GM19193 (cell line): Measurements from ENCODE around the gene CNTNAP5.

Experiments
- POLR2A ChIP-seq: IDR thresholded peaks from 4 replicates; pipeline ENCODE4 v1.6.1; 2011; ENCODE audit not compliant: insufficient read depth, insufficient read length; ENCODE audit errors: extremely low read depth

CNTNAP5 gene

GRCh38 chr2:124335058-124335457, 310.0 kb downstream of the CNTNAP5 start:
- TF ChIP-seq POLR2A, result no peak

- no peak for TF ChIP-seq POLR2A
Measured at GRCh38 chr2:124339709-124340108, 314.6 kb downstream of the CNTNAP5 start.

- TF ChIP-seq POLR2A, result no peak
Measured at GRCh38 chr2:124343827-124344498, 318.9 kb downstream of the CNTNAP5 start.

GRCh38 chr2:124347209-124347608, 322.1 kb downstream of the CNTNAP5 start:
- TF ChIP-seq POLR2A, result no peak

- TF ChIP-seq POLR2A, result no peak
Measured at GRCh38 chr2:124353656-124354055, 328.6 kb downstream of the CNTNAP5 start.

GRCh38 chr2:124354466-124354865, 329.4 kb downstream of the CNTNAP5 start:
- TF ChIP-seq POLR2A, result no peak

- no peak for TF ChIP-seq POLR2A
Measured at GRCh38 chr2:124369181-124369580, 344.1 kb downstream of the CNTNAP5 start.

GRCh38 chr2:124380221-124380749, 355.2 kb downstream of the CNTNAP5 start:
- no peak for TF ChIP-seq POLR2A

- no peak for TF ChIP-seq POLR2A
Measured at GRCh38 chr2:124382067-124382618, 357.1 kb downstream of the CNTNAP5 start.

- no peak for TF ChIP-seq POLR2A
Measured at GRCh38 chr2:124395961-124396360, 370.9 kb downstream of the CNTNAP5 start.

- no peak for TF ChIP-seq POLR2A
Measured at GRCh38 chr2:124402274-124402673, 377.2 kb downstream of the CNTNAP5 start.

GRCh38 chr2:124424074-124424473, 399.0 kb downstream of the CNTNAP5 start:
- TF ChIP-seq POLR2A, result no peak

- TF ChIP-seq POLR2A, result no peak
Measured at GRCh38 chr2:124426122-124426521, 401.0 kb downstream of the CNTNAP5 start.

GRCh38 chr2:124426625-124427024, 401.5 kb downstream of the CNTNAP5 start:
- TF ChIP-seq POLR2A, result no peak

GRCh38 chr2:124437811-124438210, 412.7 kb downstream of the CNTNAP5 start:
- no peak for TF ChIP-seq POLR2A

GRCh38 chr2:124450481-124450880, 425.4 kb downstream of the CNTNAP5 start:
- TF ChIP-seq POLR2A, result no peak
